ENCODE measurements around the gene YJEFN3.

GRCh38 chr19:19480688-19481087, 48.0 kb upstream of the YJEFN3 start:
- TF ChIP-seq CTCF (IDR thresholded peaks at IDR 0.05 in 2 of 3, conservative IDR thresholded peaks at IDR 0.05 in 1 of 3; ENCODE audit: control insufficient read depth in 2 of 3, extremely low read depth in 1 of 3, insufficient read depth in 1 of 3, low read depth in 3 of 3, low read length in 3 of 3) = no peak
- TF ChIP-seq POLR2AphosphoS5 (IDR thresholded peaks at IDR 0.05; ENCODE audit: low read length) = no peak
- no peak for TF ChIP-seq HCFC1 (IDR thresholded peaks at IDR 0.05; ENCODE audit: low read length)
- TF ChIP-seq ASH2L (IDR thresholded peaks at IDR 0.05; ENCODE audit: borderline replicate concordance, low read depth) = no peak
- TF ChIP-seq RAD21 (IDR thresholded peaks at IDR 0.05; ENCODE audit: insufficient read depth, low read depth, low read length) = no peak
- no peak for TF ChIP-seq E2F8 (IDR thresholded peaks at IDR 0.05; ENCODE audit: low read depth, partially characterized antibody)

All from GM12878 (cell line).